Measurements from ENCODE around the gene IGSF10. TPM values are rescaled to one million over a fixed set of nuclear protein-coding genes. Genes with fewer than 3 reads are reported as not detected.
"Not testable (repeated sequence)": the region's sequence is repeated elsewhere in the genome, so short reads cannot be mapped to it uniquely, and the experiment has no call there.

Gene IGSF10
- total RNA-seq, 4 donors from 2014 or later: 0.83 to 4.0 (median 2.8) TPM

DNA sequence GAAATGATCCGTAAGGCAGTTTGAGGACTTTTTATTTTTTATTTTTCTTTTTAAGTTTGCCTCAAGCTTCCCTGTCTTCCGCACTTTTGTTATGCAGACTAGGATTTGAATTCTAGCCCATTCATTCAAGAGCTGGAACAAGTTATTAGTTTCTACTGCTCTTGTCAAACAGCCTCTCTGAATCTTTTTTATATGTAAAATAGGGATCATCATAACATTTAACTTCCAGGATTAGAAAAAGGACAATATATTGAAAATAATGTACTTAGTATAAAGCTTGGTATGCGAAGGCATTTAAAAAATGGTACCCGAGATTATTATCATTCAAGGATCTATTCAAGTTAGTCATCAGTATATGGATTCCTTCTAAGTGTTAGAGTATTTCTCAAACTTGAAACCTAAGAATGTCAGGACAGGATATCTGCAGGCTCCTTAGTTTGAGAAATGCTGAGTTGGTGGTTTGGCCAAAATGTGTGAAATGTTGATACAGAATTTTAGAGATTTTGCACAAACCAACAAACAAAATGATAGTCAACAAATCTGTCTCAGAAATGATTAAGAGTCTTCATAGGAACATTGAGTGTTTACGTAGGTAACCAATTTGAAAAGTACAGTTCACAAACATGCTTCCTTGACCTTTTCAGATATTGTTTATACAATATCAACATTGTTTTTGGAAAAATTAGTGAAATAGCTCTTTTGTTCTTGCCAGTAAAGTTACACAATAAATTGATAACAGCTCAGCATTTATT, 40.5 kb upstream of the IGSF10 start:
- no peaks in the 10 kb centered on the region for H3K27me3 ChIP-seq
- TF ChIP-seq POLR2A (IDR thresholded peaks at IDR 0.05; ENCODE audit: low read depth) (no peak), POLR2AphosphoS5 (IDR thresholded peaks at IDR 0.05) (no peak), EP300 (IDR thresholded peaks at IDR 0.05) (no peak)
- TF ChIP-seq, protein P1, sequence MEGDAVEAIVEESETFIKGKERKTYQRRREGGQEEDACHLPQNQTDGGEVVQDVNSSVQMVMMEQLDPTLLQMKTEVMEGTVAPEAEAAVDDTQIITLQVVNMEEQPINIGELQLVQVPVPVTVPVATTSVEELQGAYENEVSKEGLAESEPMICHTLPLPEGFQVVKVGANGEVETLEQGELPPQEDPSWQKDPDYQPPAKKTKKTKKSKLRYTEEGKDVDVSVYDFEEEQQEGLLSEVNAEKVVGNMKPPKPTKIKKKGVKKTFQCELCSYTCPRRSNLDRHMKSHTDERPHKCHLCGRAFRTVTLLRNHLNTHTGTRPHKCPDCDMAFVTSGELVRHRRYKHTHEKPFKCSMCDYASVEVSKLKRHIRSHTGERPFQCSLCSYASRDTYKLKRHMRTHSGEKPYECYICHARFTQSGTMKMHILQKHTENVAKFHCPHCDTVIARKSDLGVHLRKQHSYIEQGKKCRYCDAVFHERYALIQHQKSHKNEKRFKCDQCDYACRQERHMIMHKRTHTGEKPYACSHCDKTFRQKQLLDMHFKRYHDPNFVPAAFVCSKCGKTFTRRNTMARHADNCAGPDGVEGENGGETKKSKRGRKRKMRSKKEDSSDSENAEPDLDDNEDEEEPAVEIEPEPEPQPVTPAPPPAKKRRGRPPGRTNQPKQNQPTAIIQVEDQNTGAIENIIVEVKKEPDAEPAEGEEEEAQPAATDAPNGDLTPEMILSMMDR (IDR thresholded peaks at IDR 0.05): no peak
- H3K36me3 ChIP-seq: no peaks in the 10 kb centered on the region
- no peaks in the 10 kb centered on the region for H3K9me3 ChIP-seq
- intact Hi-C loops (cut with DNase I): no loop called here
- H3K27ac ChIP-seq (replicated peaks in 1 of 4): peak overlapping the region in 3 of 4 donors; percentile 0 to 5 (median 1)
- H3K4me3 ChIP-seq: no peak overlapping the region
- 54% methylated on average over 5 of the region's 5 CpGs for WGBS
- DNase-seq (ENCODE audit: extremely low spot score): no peak
- H3K4me1 ChIP-seq: no peaks in the 10 kb centered on the region

DNA sequence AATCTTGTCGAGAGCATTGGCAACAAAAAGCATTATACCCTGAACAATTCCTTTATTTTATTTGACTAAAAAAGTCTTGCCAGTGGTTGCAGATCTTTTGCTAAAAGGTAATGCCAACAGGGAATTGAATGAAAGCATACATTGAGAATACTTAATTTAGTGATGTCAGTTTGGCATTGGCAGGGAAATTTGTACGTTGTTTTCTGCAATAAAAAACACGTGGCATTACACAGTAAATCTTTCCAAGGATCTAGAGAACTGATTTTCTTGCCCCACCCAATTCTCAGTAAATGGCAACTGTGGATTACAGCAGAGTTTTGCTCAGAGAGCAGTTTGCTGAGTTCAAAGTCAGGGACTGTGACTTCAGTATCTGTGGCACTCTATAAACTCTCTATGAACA, 38.3 kb upstream of the IGSF10 start:
- no peaks in the 10 kb centered on the region for H3K9me3 ChIP-seq
- no peaks in the 10 kb centered on the region for H3K27me3 ChIP-seq
- no peak overlapping the region for H3K4me3 ChIP-seq
- H3K36me3 ChIP-seq: no peaks in the 10 kb centered on the region
- no peak for DNase-seq (ENCODE audit: extremely low spot score)
- intact Hi-C loops (cut with DNase I): no loop called here
- H3K27ac ChIP-seq (replicated peaks in 1 of 4): no peak overlapping the region
- whole genome bisulfite sequencing: 50% methylated on average over 3 of the region's 3 CpGs
- TF ChIP-seq POLR2AphosphoS5 (IDR thresholded peaks at IDR 0.05) (no peak), POLR2A (IDR thresholded peaks at IDR 0.05; ENCODE audit: low read depth) (no peak), EP300 (IDR thresholded peaks at IDR 0.05) (no peak)
- TF ChIP-seq, protein P1 (IDR thresholded peaks at IDR 0.05): no peak
- H3K4me1 ChIP-seq: no peaks in the 10 kb centered on the region

DNA sequence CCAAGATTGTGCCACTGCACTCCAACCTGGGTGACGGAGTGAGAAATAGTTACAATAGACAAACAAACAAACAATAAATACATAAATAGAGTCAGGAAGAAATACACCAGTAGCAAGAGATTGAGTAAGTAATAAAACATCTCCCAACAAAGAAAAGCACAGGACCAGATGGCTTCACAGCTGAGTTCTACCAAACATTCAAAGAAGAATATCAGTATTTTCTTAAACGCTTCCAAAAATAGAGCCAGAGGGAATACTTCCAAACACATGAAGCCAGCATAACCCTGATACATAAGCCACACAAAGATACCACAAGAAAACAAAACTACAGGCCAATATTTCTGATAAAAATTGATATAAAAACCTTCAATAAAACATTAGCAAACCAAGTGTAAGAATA, 30.7 kb upstream of the IGSF10 start:
- no peaks in the 10 kb centered on the region for H3K36me3 ChIP-seq
- no peak overlapping the region for H3K27ac ChIP-seq (replicated peaks in 1 of 4)
- TF ChIP-seq, protein P1 (IDR thresholded peaks at IDR 0.05): no peak
- TF ChIP-seq POLR2AphosphoS5 (IDR thresholded peaks at IDR 0.05) (no peak), EP300 (IDR thresholded peaks at IDR 0.05) (no peak), POLR2A (IDR thresholded peaks at IDR 0.05; ENCODE audit: low read depth) (no peak)
- no peaks in the 10 kb centered on the region for H3K4me1 ChIP-seq
- intact Hi-C loops (cut with DNase I): no loop called here
- 79% methylated on average over 2 of the region's 2 CpGs for WGBS
- H3K9me3 ChIP-seq: no peaks in the 10 kb centered on the region
- H3K27me3 ChIP-seq: no peaks in the 10 kb centered on the region
- no peak for DNase-seq (ENCODE audit: extremely low spot score)
- H3K4me3 ChIP-seq: no peak overlapping the region

DNA sequence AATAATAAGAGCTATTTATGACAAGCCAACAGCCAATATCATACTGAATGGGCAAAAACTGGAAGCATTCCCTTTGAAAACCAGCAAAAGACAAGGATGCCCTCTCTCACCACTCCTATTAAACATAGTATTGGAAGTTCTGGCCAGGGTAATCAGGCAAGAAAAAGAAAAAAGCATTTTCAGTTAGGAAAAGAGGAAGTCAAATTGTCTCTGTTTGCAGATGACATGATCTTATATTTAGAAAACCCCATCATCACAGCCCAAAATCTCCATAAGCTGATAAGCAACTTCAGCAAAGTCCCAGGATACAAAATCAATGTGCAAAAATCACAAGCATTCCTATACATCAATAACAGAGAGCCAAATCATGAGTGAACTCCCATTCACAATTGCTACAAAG, 27.0 kb upstream of the IGSF10 start:
- H3K27ac ChIP-seq (replicated peaks in 1 of 4); H3K36me3 ChIP-seq; H3K4me1 ChIP-seq; DNase-seq (ENCODE audit: extremely low spot score); H3K27me3 ChIP-seq; intact Hi-C loops (cut with DNase I); H3K4me3 ChIP-seq; H3K9me3 ChIP-seq: not testable (repeated sequence)

DNA sequence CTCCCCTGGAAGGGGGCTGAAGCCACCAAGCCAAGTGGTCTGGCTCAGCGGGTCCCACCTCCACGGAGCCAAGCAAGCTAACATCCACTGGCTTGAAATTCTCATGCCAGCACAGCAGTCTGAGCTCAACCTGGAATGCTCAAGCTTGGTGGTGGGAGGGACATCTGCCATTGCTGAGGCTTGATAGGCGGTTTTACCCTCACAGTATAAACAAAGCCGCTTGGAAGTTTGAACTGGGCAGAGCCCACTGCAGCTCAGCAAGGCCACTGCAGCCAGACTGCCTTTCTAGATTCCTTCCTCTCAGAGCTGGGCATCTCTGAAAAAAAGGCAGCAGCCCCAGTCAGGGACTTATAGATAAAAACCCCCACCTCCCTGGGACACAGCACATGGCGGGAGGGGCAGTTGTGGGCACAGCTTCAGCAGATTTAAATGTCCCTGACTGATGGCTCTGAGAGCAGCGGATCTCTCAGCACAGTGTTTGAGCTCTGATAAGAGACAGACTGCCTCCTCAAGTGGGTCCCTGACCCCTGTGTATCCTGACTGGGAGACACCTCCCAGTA, 23.2 kb upstream of the IGSF10 start:
- H3K36me3 ChIP-seq: no peaks in the 10 kb centered on the region
- H3K27ac ChIP-seq (replicated peaks in 1 of 4): no peak overlapping the region
- H3K4me1 ChIP-seq: no peaks in the 10 kb centered on the region
- 78% methylated on average over 4 of the region's 6 CpGs for WGBS
- DNase-seq (ENCODE audit: extremely low spot score): no peak
- TF ChIP-seq, protein P1 (IDR thresholded peaks at IDR 0.05): no peak
- TF ChIP-seq POLR2AphosphoS5 (IDR thresholded peaks at IDR 0.05) (no peak), EP300 (IDR thresholded peaks at IDR 0.05) (no peak), POLR2A (IDR thresholded peaks at IDR 0.05; ENCODE audit: low read depth) (no peak)
- H3K4me3 ChIP-seq: no peak overlapping the region
- H3K27me3 ChIP-seq: no peaks in the 10 kb centered on the region
- intact Hi-C loops (cut with DNase I): no loop called here
- peaks cover 0 to 17% (median 9%) of the 10 kb centered on the region in 4 donors for H3K9me3 ChIP-seq
